RWPE1 (cell line): Measurements from ENCODE around the gene SLC25A6.

Experiments used
- CTCF ChIA-PET: fragments of 350-600 bp; sonication (Branson Sonifier 250); formaldehyde crosslinking; extraction: SDS; loops from one replicate; lab custom pipeline; 2021; lab: Yijun Ruan, JAX
- POLR2A ChIA-PET: fragments of 400-600 bp; formaldehyde crosslinking; extraction: SDS; loops from one replicate; lab custom pipeline; 2020; ENCODE audit warnings: antibody characterized with exemption; ENCODE audit not compliant: low non-redundant PET; lab: Yijun Ruan, JAX
- DNase-seq: peaks from one replicate; pipeline ENCODE4 v3.0.0; 2012; ENCODE audit warnings: low spot score
- H3K27ac ChIP-seq: fragments of 450-650 bp; 2 replicates; pipeline ENCODE4 v1.5.1; 2017
- CTCF ChIP-seq: fragments of 450-650 bp; conservative IDR thresholded peaks from 2 replicates; pipeline ENCODE4 v1.5.1; 2017; ENCODE audit warnings: low read depth, mild to moderate bottlenecking

SLC25A6 gene

GRCh38 chrX:1391707-1392375 is at the start of gene SLC25A6:
SLC25A6 (minus strand) TSS chrX:1392113; CDS start chrX:1392009, 104 bp downstream.
- peak; percentile 93 for DNase-seq
- CTCF ChIA-PET = no interaction called here
- TF ChIP-seq CTCF = no peak

GRCh38 chrX:1440506-1440905 is 48.6 kb upstream of the SLC25A6 start:
- no peak overlapping the region for H3K27ac ChIP-seq
- CTCF ChIA-PET = no interaction called here
- TF ChIP-seq CTCF = no peak
- POLR2A ChIA-PET = no interaction called here
- DNase-seq = no peak

More at GRCh38 chrX:1391707-1392375, at the start of gene SLC25A6:
- POLR2A ChIA-PET = no interaction called here
- peak within 1 kb of the TSS; percentile 99 for H3K27ac ChIP-seq

- ChIA-PET POLR2A (no interaction called here), CTCF (no interaction called here)
- no peak for TF ChIP-seq CTCF
- DNase-seq = no peak
- H3K27ac ChIP-seq = no peak overlapping the region
Observed at GRCh38 chrX:1435241-1435895, 43.5 kb upstream of the SLC25A6 start.

- H3K27ac ChIP-seq = no peak overlapping the region
- DNase-seq = no peak
- ChIA-PET CTCF (no interaction called here), POLR2A (no interaction called here)
- no peak for TF ChIP-seq CTCF
Observed at GRCh38 chrX:1434871-1435240, 42.9 kb upstream of the SLC25A6 start.

GRCh38 chrX:1433646-1434357 is 41.9 kb upstream of the SLC25A6 start:
- POLR2A ChIA-PET = no interaction called here
- no peak for TF ChIP-seq CTCF
- CTCF ChIA-PET = no interaction called here
- no peak for DNase-seq
- H3K27ac ChIP-seq = no peak overlapping the region

- no peak for DNase-seq
- TF ChIP-seq CTCF = no peak
- ChIA-PET CTCF (no interaction called here), POLR2A (no interaction called here)
- H3K27ac ChIP-seq = no peak overlapping the region
Observed at GRCh38 chrX:1430451-1430850, 38.5 kb upstream of the SLC25A6 start.
